HG02763 (cell line): Measurements from ENCODE around the gene TSEN2.

Source experiments
- ATAC-seq: cut with Tn5 transposase; IDR thresholded peaks from one replicate; pipeline ENCODE4 v1.9.1; 2021; ENCODE audit warnings: mild to moderate bottlenecking, moderate library complexity; ENCODE audit not compliant: unreplicated experiment

TSEN2 gene

DNA sequence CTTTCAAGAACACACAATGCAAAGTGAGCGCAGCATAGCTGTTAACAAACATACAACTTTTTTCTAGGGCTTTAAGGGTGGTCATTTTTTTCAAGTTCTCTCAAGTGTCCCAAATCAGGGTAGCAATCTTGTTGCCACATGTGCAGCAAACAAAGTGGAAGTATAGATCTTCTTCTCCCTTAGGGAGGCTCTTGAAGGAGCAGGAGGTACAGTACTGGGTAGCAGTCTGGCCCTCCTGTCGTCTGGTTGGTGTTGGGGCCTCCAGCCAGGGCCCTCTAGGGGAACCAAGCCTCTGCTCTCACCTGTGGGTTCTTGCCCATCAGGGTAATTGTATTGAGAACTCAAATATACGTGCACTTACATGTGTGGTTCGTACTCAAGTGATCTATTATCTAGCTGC is 98.5 kb downstream of the TSEN2 start:
- no peak for ATAC-seq
